ENCODE results near the gene ATXN1L. TPM values are rescaled to one million over a fixed set of nuclear protein-coding genes. Genes with fewer than 3 reads are reported as not detected.
"Not testable (repeated sequence)": the region's sequence is repeated elsewhere in the genome, so short reads cannot be mapped to it uniquely, and the experiment has no call there.

ATXN1L gene
- total and polyA plus RNA-seq, 2 donors (not counting 1 experiment from before 2014, with no cell fraction given): 21.3 to 39.5 TPM

GRCh38 chr16:71904239-71904638 is 58.5 kb downstream of the ATXN1L start:
- Histone ChIP-seq H3K9ac (ENCODE audit: low read length) (no peak overlapping the region), H3K4me2 (replicated peaks; ENCODE audit: low read depth, low read length, poor library complexity, severe bottlenecking) (no peak overlapping the region), H3K4me1 (ENCODE audit: control insufficient read depth in 2 of 2, insufficient read depth in 2 of 2, low read length in 2 of 2) (peaks cover 28 to 36% of the 10 kb centered on the region in 2 donors), H3K79me2 (ENCODE audit: control insufficient read depth, insufficient read depth, low read length) (peaks cover 98% of the 10 kb centered on the region), H3K9me3 (ENCODE audit: control extremely low read depth in 1 of 3, control insufficient read depth in 2 of 3, insufficient read depth in 1 of 3, low read length in 2 of 3) (peaks cover 0 to 9% (median 5%) of the 10 kb centered on the region in 3 donors), H3K27me3 (replicated peaks in 1 of 4; ENCODE audit: control extremely low read depth in 1 of 4, control insufficient read depth in 3 of 4, insufficient read depth in 4 of 4, low read length in 3 of 4) (no peaks in the 10 kb centered on the region), H2AFZ (ENCODE audit: insufficient read depth, low read depth, low read length, poor library complexity, severe bottlenecking) (no peak overlapping the region), H3K36me3 (replicated peaks in 1 of 2; ENCODE audit: control extremely low read depth in 1 of 2, control insufficient read depth in 1 of 2, extremely low read depth in 1 of 2, insufficient read depth in 2 of 2, low read length in 1 of 2) (peaks cover 0 to 16% of the 10 kb centered on the region in 2 experiments), H3K27ac (ENCODE audit: low read length in 2 of 2) (peak overlapping the region in 1 of 2 donors; percentile 29), H4K20me1 (ENCODE audit: control insufficient read depth, insufficient read depth, low read length, poor library complexity, severe bottlenecking) (peaks cover 88% of the 10 kb centered on the region), H3K4me3 (ENCODE audit: control extremely low read depth in 1 of 5, extremely low read depth in 1 of 5, insufficient read depth in 1 of 5, low read depth in 2 of 5, low read length in 4 of 5) (no peak overlapping the region)
- Mint-ChIP-seq H3K27me3 (no peaks in the 10 kb centered on the region), H3K27ac (no peak overlapping the region), H3K4me3 (no peak overlapping the region), H3K4me1 (peaks cover 61% of the 10 kb centered on the region), H3K9me3 (ENCODE audit: insufficient read depth) (no peaks in the 10 kb centered on the region)
- CTCF ChIA-PET: interaction anchor here (0.6 kb wide), 1 partner anchor 22 kb away, joined by 3 read pairs; no protein-coding TSS in a partner anchor
- 95% methylated on average over 7 of the region's 9 CpGs for WGBS (ENCODE audit: insufficient coverage)
- TF ChIP-seq EZH2 (IDR thresholded peaks at IDR 0.05; ENCODE audit: borderline replicate concordance, insufficient read depth, low read depth, low read length, poor library complexity, severe bottlenecking) (no peak), CTCF (IDR thresholded peaks at IDR 0.05) (no peak)
- DNase-seq (no peak), ATAC-seq (ENCODE audit: low read depth) (no peak)
- POLR2A ChIA-PET: no interaction called here
- intact Hi-C loops (cut with micrococcal nuclease): no loop called here

- H3K4me2 ChIP-seq (replicated peaks; ENCODE audit: low read depth, low read length, poor library complexity, severe bottlenecking); H3K9me3 ChIP-seq (ENCODE audit: control extremely low read depth in 1 of 3, control insufficient read depth in 2 of 3, insufficient read depth in 1 of 3, low read length in 2 of 3); DNase-seq; H3K9ac ChIP-seq (ENCODE audit: low read length); H3K27ac Mint-ChIP-seq; ATAC-seq (ENCODE audit: low read depth); H3K4me3 ChIP-seq (ENCODE audit: control extremely low read depth in 1 of 5, extremely low read depth in 1 of 5, insufficient read depth in 1 of 5, low read depth in 2 of 5, low read length in 4 of 5); H3K27me3 ChIP-seq (replicated peaks in 1 of 4; ENCODE audit: control extremely low read depth in 1 of 4, control insufficient read depth in 3 of 4, insufficient read depth in 4 of 4, low read length in 3 of 4); H3K9me3 Mint-ChIP-seq (ENCODE audit: insufficient read depth); intact Hi-C loops (cut with micrococcal nuclease); H3K4me3 Mint-ChIP-seq; H3K27me3 Mint-ChIP-seq; POLR2A ChIA-PET; H2AFZ ChIP-seq (ENCODE audit: insufficient read depth, low read depth, low read length, poor library complexity, severe bottlenecking): not testable (repeated sequence)
- CTCF ChIA-PET: interaction anchor here (0.7 kb wide), 1 partner anchor 48 kb away, joined by 3 read pairs; no protein-coding TSS in a partner anchor
- peak overlapping the region in 1 of 2 donors; percentile 2 for H3K27ac ChIP-seq (ENCODE audit: low read length in 2 of 2)
- peaks cover 59% of the 10 kb centered on the region for H3K4me1 Mint-ChIP-seq
- no CpG with 5 or more reads among the region's 6 CpGs for WGBS (ENCODE audit: insufficient coverage)
- H4K20me1 ChIP-seq (ENCODE audit: control insufficient read depth, insufficient read depth, low read length, poor library complexity, severe bottlenecking): peaks cover 95% of the 10 kb centered on the region
- peaks cover 100% of the 10 kb centered on the region for H3K79me2 ChIP-seq (ENCODE audit: control insufficient read depth, insufficient read depth, low read length)
- peaks cover 2 to 23% of the 10 kb centered on the region in 2 experiments for H3K36me3 ChIP-seq (replicated peaks in 1 of 2; ENCODE audit: control extremely low read depth in 1 of 2, control insufficient read depth in 1 of 2, extremely low read depth in 1 of 2, insufficient read depth in 2 of 2, low read length in 1 of 2)
- H3K4me1 ChIP-seq (ENCODE audit: control insufficient read depth in 2 of 2, insufficient read depth in 2 of 2, low read length in 2 of 2): peaks cover 16 to 33% of the 10 kb centered on the region in 2 donors
Measured at GRCh38 chr16:71905765-71906164, 60.0 kb downstream of the ATXN1L start.

Other genes starting within 250 kb of the ATXN1L start
- not detected in 2 replicates for gene MARVELD3, start 219.8 kb upstream of the ATXN1L start, total RNA-seq
- gene MARVELD3, start 219.8 kb upstream of the ATXN1L start, polyA plus RNA-seq: 0.22 TPM in 1 of 2 replicates, not detected in the other
- 16.1 and 17.6 TPM in 2 replicates for gene PHLPP2, start 121.3 kb upstream of the ATXN1L start, total RNA-seq
- 7.2 and 10.8 TPM in 2 replicates for gene PHLPP2, start 121.3 kb upstream of the ATXN1L start, polyA plus RNA-seq
- gene AP1G1, start 37.1 kb upstream of the ATXN1L start, total RNA-seq: 142 and 159 TPM in 2 replicates
- gene AP1G1, start 37.1 kb upstream of the ATXN1L start, polyA plus RNA-seq: 43.8 and 87.6 TPM in 2 replicates
- 31.2 and 35.6 TPM in 2 replicates for gene ZNF821, start 38.2 kb downstream of the ATXN1L start, total RNA-seq
- 35.8 and 38.1 TPM in 2 replicates for gene ZNF821, start 38.2 kb downstream of the ATXN1L start, polyA plus RNA-seq
- 268 and 302 TPM in 2 replicates for gene IST1, start 49.6 kb downstream of the ATXN1L start, total RNA-seq
- gene IST1, start 49.6 kb downstream of the ATXN1L start, polyA plus RNA-seq: 182 and 318 TPM in 2 replicates
- gene PKD1L3, start 154.4 kb downstream of the ATXN1L start, total RNA-seq: not detected in 2 replicates
- 0.06 and 0.07 TPM in 2 replicates for gene PKD1L3, start 154.4 kb downstream of the ATXN1L start, polyA plus RNA-seq
- gene DHODH, start 162.8 kb downstream of the ATXN1L start, total RNA-seq: 11.3 and 14.7 TPM in 2 replicates
- 6.4 and 7.4 TPM in 2 replicates for gene DHODH, start 162.8 kb downstream of the ATXN1L start, polyA plus RNA-seq
- gene HP, start 208.5 kb downstream of the ATXN1L start, total RNA-seq: not detected in 2 replicates
- gene HP, start 208.5 kb downstream of the ATXN1L start, polyA plus RNA-seq: not detected in 2 replicates
- not detected in 2 replicates for gene HPR, start 217.2 kb downstream of the ATXN1L start, total RNA-seq
- gene HPR, start 217.2 kb downstream of the ATXN1L start, polyA plus RNA-seq: not detected in 2 replicates
- 15.4 and 16.1 TPM in 2 replicates for gene TXNL4B, start 247.6 kb downstream of the ATXN1L start, total RNA-seq
- 9.9 and 11.9 TPM in 2 replicates for gene TXNL4B, start 247.6 kb downstream of the ATXN1L start, polyA plus RNA-seq
- gene DHX38, start 247.9 kb downstream of the ATXN1L start, total RNA-seq: 114 and 124 TPM in 2 replicates
- 98.2 and 197 TPM in 2 replicates for gene DHX38, start 247.9 kb downstream of the ATXN1L start, polyA plus RNA-seq

Data from B cell (primary cell).